Effector CD8-positive, alpha-beta T cell (primary cell): ENCODE results near the gene ETFA.

Source experiments
- DNase-seq: peaks from one replicate; lab custom pipeline; 2025; lab: John Stamatoyannopoulos, UW

The ETFA gene

GRCh38 chr15:76217882-76218217 lies 93.4 kb downstream of the ETFA start:
- no peak for DNase-seq

GRCh38 chr15:76217029-76217881 lies 94.0 kb downstream of the ETFA start:
- DNase-seq, result no peak

GRCh38 chr15:76215634-76216033 lies 95.6 kb downstream of the ETFA start:
- DNase-seq, result no peak

GRCh38 chr15:76209942-76210341 lies 101.3 kb downstream of the ETFA start:
- no peak for DNase-seq

GRCh38 chr15:76209523-76209922 lies 101.7 kb downstream of the ETFA start:
- no peak for DNase-seq

- DNase-seq, result no peak
Observed at GRCh38 chr15:76208786-76209424, 102.4 kb downstream of the ETFA start.

- DNase-seq, result no peak
Observed at GRCh38 chr15:76208084-76208785, 103.0 kb downstream of the ETFA start.

GRCh38 chr15:76206325-76206976 lies 104.8 kb downstream of the ETFA start:
- DNase-seq, result no peak

- DNase-seq, result no peak
Observed at GRCh38 chr15:76204916-76205460, 106.3 kb downstream of the ETFA start.

- no peak for DNase-seq
Observed at GRCh38 chr15:76204109-76204845, 107.0 kb downstream of the ETFA start.

- no peak for DNase-seq
Observed at GRCh38 chr15:76203346-76204108, 107.7 kb downstream of the ETFA start.

- no peak for DNase-seq
Observed at GRCh38 chr15:76201536-76202255, 109.6 kb downstream of the ETFA start.

- DNase-seq, result no peak
Observed at GRCh38 chr15:76200641-76201105, 110.6 kb downstream of the ETFA start.

GRCh38 chr15:76200083-76200465 lies 111.2 kb downstream of the ETFA start:
- DNase-seq, result no peak

GRCh38 chr15:76199106-76200082 lies 111.9 kb downstream of the ETFA start:
- DNase-seq, result no peak

GRCh38 chr15:76198456-76199105 lies 112.7 kb downstream of the ETFA start:
- DNase-seq, result no peak

- no peak for DNase-seq
Observed at GRCh38 chr15:76197703-76198455, 113.4 kb downstream of the ETFA start.
